ENCODE data around the gene CACUL1.

GRCh38 chr10:118692872-118693271 is 61.9 kb downstream of the CACUL1 start:
- TF ChIP-seq CTCF (IDR thresholded peaks at IDR 0.05; ENCODE audit: extremely low read depth in 1 of 2, insufficient read depth in 1 of 2, low read depth in 1 of 2, low read length in 2 of 2) = no peak
- TF ChIP-seq MAX (IDR thresholded peaks at IDR 0.05; ENCODE audit: insufficient read depth, insufficient read length) = no peak
